Measurements from ENCODE around the gene ZNF235.
"Not testable (repeated sequence)": the region's sequence is repeated elsewhere in the genome, so short reads cannot be mapped to it uniquely, and the experiment has no call there.

Gene ZNF235

GRCh38 chr19:44254496-44254895, 50.3 kb downstream of the ZNF235 start:
- no peak for DNase-seq

- DNase-seq, result not testable (repeated sequence)
These were observed 51.4 kb downstream of the ZNF235 start for GRCh38 chr19:44253392-44253791.

GRCh38 chr19:44252332-44252731, 52.5 kb downstream of the ZNF235 start:
- not testable (repeated sequence) for DNase-seq

- no peak for DNase-seq
These were observed 68.4 kb downstream of the ZNF235 start for GRCh38 chr19:44236384-44236783.
